ENCODE results near the gene PSMA7.
"Not testable (repeated sequence)": the region's sequence is repeated elsewhere in the genome, so short reads cannot be mapped to it uniquely, and the experiment has no call there.

The PSMA7 gene

DNA sequence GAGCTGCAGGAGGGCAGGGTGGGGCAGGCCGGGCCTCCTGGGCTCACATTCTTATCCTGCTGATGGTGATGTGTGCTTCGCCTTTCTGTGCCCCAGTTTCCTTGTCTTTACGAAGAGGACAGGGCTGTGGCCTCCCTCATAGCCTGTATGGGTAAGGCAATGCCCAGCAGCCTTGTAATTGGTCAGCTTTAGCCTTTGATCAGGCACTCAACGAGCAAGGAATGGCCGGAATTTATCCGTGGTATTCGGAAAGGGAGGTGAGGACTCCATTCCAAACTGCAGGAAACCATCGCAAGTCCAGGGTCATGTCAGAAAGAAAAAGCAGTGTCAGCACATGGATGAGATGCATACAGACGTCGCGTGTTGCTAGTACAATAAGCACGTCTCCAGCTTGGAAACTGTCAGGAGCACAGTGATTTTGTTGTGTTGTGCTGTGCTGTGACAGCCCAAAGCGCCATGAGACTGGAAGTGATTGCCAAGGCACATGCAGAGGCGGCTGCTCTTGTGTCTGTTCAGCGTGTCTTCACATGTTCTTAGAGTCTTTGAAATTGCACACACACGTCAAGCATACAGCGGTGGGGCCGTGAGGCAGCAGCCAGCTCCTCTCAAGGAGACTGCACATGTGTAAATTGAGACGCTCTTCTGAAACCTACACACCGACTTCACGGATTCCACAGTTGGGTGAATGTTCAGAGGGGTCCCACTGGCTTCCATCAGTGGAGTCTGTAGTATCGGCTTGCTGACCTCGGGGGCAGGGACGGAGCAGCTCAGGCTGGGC lies 6.5 kb upstream of the PSMA7 start:
- TF ChIP-seq, protein P1, sequence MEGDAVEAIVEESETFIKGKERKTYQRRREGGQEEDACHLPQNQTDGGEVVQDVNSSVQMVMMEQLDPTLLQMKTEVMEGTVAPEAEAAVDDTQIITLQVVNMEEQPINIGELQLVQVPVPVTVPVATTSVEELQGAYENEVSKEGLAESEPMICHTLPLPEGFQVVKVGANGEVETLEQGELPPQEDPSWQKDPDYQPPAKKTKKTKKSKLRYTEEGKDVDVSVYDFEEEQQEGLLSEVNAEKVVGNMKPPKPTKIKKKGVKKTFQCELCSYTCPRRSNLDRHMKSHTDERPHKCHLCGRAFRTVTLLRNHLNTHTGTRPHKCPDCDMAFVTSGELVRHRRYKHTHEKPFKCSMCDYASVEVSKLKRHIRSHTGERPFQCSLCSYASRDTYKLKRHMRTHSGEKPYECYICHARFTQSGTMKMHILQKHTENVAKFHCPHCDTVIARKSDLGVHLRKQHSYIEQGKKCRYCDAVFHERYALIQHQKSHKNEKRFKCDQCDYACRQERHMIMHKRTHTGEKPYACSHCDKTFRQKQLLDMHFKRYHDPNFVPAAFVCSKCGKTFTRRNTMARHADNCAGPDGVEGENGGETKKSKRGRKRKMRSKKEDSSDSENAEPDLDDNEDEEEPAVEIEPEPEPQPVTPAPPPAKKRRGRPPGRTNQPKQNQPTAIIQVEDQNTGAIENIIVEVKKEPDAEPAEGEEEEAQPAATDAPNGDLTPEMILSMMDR (IDR thresholded peaks at IDR 0.05; ENCODE audit: control insufficient read depth, extremely low read depth, insufficient read depth): no peak
- no peak overlapping the region for H3K4me3 ChIP-seq (ENCODE audit: low read depth, low read length)
- DNase-seq (ENCODE audit: low read depth): no peak

DNA sequence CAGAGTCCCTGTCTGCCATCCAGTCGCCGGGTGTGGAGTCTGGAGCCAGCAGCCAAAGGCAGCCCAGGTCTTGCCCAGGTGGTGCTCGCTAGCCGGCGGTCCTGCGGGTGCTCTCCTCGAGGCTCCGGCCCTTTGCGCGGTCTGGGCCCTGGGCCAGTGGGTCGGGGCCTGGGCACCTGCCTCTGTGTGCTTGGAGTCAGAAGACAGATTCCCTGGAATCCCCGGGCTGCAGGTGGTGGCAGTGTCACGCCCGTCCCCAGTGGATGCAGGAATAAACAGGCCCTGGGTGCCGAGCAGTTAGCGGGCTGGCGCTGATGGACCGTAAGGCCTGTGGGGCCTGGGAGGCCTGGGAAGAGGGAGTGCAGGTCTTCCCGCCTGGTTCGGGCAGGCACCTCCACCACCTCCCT lies 5.7 kb upstream of the PSMA7 start:
- DNase-seq (ENCODE audit: low read depth): no peak
- no peak overlapping the region for H3K4me3 ChIP-seq (ENCODE audit: low read depth, low read length)
- TF ChIP-seq, protein P1 (IDR thresholded peaks at IDR 0.05; ENCODE audit: control insufficient read depth, extremely low read depth, insufficient read depth): no peak

DNA sequence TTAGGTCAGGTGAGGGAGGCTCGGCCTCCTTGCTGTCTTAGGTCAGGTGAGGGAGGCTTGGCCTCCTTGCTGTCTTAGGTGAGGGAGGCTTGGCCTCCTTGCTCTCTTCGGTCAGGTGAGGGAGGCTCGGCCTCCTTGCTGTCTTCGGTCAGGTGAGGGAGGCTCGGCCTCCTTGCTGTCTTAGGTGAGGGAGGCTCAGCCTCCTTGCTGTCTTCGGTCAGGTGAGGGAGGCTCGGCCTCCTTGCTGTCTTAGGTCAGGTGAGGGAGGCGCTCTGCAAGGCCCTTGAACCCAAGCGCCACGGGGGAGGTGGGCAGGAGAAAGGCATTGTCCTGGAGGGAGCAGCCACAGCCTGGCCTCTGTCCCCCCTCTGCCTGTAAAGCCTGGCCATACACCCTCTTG lies 5.2 kb upstream of the PSMA7 start:
- DNase-seq (ENCODE audit: low read depth); H3K4me3 ChIP-seq (ENCODE audit: low read depth, low read length): not testable (repeated sequence)

DNA sequence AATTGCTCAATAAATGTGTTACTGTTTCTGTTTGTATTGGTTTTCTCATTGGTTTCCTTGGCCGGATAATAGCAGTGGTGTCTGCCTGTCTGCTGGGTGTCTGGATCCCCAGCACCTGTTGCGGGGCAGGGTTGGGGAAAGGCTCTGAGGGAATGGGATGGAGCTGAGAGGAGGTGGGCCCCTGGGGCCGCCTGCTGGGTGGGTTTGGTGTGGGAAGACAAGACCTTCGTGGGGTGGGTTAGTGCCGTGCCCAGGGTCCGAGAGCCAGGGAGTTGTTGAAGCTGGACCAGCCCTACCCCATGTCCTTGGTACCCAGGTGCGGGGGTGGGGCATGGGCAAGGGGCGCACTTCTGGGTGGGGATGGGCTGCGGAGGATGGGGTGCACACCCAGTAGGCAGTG lies 4.3 kb upstream of the PSMA7 start:
- TF ChIP-seq, protein P1 (IDR thresholded peaks at IDR 0.05; ENCODE audit: control insufficient read depth, extremely low read depth, insufficient read depth): no peak
- no peak overlapping the region for H3K4me3 ChIP-seq (ENCODE audit: low read depth, low read length)
- DNase-seq (ENCODE audit: low read depth): no peak

GRCh38 chr20:62147125-62147524 lies 3.9 kb upstream of the PSMA7 start:
- no peak overlapping the region for H3K4me3 ChIP-seq (ENCODE audit: low read depth, low read length)
- TF ChIP-seq, protein P1 (IDR thresholded peaks at IDR 0.05; ENCODE audit: control insufficient read depth, extremely low read depth, insufficient read depth): no peak
- DNase-seq (ENCODE audit: low read depth): no peak

GRCh38 chr20:62146019-62146755 lies 3.0 kb upstream of the PSMA7 start:
- DNase-seq (ENCODE audit: low read depth): no peak
- TF ChIP-seq, protein P1 (IDR thresholded peaks at IDR 0.05; ENCODE audit: control insufficient read depth, extremely low read depth, insufficient read depth): no peak
- no peak overlapping the region for H3K4me3 ChIP-seq (ENCODE audit: low read depth, low read length)

GRCh38 chr20:62145688-62146018 lies 2.5 kb upstream of the PSMA7 start:
- DNase-seq (ENCODE audit: low read depth): no peak
- TF ChIP-seq, protein P1 (IDR thresholded peaks at IDR 0.05; ENCODE audit: control insufficient read depth, extremely low read depth, insufficient read depth): no peak
- no peak overlapping the region for H3K4me3 ChIP-seq (ENCODE audit: low read depth, low read length)

Data from LNCaP clone FGC (cell line).